Glutamatergic neuron (in vitro differentiated cells): ENCODE data around the gene TRAPPC6A. TPM values are rescaled to one million over a fixed set of nuclear protein-coding genes. Genes with fewer than 3 reads are reported as not detected.

Experiments used
- DNase-seq: peaks from one replicate; pipeline ENCODE4 v3.0.0; 2022
- H3K27ac Mint-ChIP-seq: one replicate; pipeline ENCODE4 v1.8.0; 2020; ENCODE audit warnings: mild to moderate bottlenecking, mixed read lengths, inconsistent platforms; ENCODE audit not compliant: unreplicated experiment
- H3K27me3 Mint-ChIP-seq: one replicate; pipeline ENCODE4 v1.8.0; 2020; ENCODE audit warnings: mild to moderate bottlenecking, moderate library complexity, mixed read lengths, inconsistent platforms; ENCODE audit not compliant: unreplicated experiment
- H3K36me3 Mint-ChIP-seq: one replicate; pipeline ENCODE4 v1.8.0; 2020; ENCODE audit warnings: mild to moderate bottlenecking, mixed read lengths, inconsistent platforms; ENCODE audit not compliant: unreplicated experiment
- H3K4me1 Mint-ChIP-seq: one replicate; pipeline ENCODE4 v1.8.0; 2020; ENCODE audit warnings: mild to moderate bottlenecking, low read depth, mixed read lengths, inconsistent platforms; ENCODE audit not compliant: unreplicated experiment
- H3K4me3 Mint-ChIP-seq: one replicate; pipeline ENCODE4 v1.8.0; 2020; ENCODE audit warnings: mild to moderate bottlenecking, mixed read lengths, inconsistent platforms; ENCODE audit not compliant: unreplicated experiment
- H3K9me3 Mint-ChIP-seq: one replicate; pipeline ENCODE4 v1.8.0; 2020; ENCODE audit warnings: mild to moderate bottlenecking, moderate library complexity, mixed read lengths, inconsistent platforms; ENCODE audit not compliant: unreplicated experiment
- total RNA-seq: library from RNA; stranded (reverse); fragmentation: NEBNext Ultra II Directional; extraction: Animal tissue kit (Norgen Biotek cat#: 25700); gene quantifications from one replicate; pipeline ENCODE4 v1.2.1, GENCODE V29; 2021; ENCODE audit not compliant: unreplicated experiment
- TF ChIP-seq, protein P1 (sequence below): fragments of 200-600 bp; sonication (generic); IDR thresholded peaks from one replicate; pipeline ENCODE4 v1.5.0; 2021; ENCODE audit not compliant: partially characterized antibody, unreplicated experiment

TRAPPC6A gene
- total RNA-seq, 1 donor from 2014 or later = 31.6 TPM

- peak overlapping the region; percentile 22 for H3K27ac Mint-ChIP-seq
- peaks cover 4% of the 10 kb centered on the region for H3K4me1 Mint-ChIP-seq
- no peaks in the 10 kb centered on the region for H3K36me3 Mint-ChIP-seq
- TF ChIP-seq, protein P1, sequence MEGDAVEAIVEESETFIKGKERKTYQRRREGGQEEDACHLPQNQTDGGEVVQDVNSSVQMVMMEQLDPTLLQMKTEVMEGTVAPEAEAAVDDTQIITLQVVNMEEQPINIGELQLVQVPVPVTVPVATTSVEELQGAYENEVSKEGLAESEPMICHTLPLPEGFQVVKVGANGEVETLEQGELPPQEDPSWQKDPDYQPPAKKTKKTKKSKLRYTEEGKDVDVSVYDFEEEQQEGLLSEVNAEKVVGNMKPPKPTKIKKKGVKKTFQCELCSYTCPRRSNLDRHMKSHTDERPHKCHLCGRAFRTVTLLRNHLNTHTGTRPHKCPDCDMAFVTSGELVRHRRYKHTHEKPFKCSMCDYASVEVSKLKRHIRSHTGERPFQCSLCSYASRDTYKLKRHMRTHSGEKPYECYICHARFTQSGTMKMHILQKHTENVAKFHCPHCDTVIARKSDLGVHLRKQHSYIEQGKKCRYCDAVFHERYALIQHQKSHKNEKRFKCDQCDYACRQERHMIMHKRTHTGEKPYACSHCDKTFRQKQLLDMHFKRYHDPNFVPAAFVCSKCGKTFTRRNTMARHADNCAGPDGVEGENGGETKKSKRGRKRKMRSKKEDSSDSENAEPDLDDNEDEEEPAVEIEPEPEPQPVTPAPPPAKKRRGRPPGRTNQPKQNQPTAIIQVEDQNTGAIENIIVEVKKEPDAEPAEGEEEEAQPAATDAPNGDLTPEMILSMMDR = no peak
- peaks cover 11% of the 10 kb centered on the region for H3K9me3 Mint-ChIP-seq
- H3K4me3 Mint-ChIP-seq = peak overlapping the region; percentile 99
- H3K27me3 Mint-ChIP-seq = peaks cover 7% of the 10 kb centered on the region
- DNase-seq = peak; percentile 56
These were observed 1.2 kb upstream of the TRAPPC6A start for GRCh38 chr19:45179072-45179891.

DNA sequence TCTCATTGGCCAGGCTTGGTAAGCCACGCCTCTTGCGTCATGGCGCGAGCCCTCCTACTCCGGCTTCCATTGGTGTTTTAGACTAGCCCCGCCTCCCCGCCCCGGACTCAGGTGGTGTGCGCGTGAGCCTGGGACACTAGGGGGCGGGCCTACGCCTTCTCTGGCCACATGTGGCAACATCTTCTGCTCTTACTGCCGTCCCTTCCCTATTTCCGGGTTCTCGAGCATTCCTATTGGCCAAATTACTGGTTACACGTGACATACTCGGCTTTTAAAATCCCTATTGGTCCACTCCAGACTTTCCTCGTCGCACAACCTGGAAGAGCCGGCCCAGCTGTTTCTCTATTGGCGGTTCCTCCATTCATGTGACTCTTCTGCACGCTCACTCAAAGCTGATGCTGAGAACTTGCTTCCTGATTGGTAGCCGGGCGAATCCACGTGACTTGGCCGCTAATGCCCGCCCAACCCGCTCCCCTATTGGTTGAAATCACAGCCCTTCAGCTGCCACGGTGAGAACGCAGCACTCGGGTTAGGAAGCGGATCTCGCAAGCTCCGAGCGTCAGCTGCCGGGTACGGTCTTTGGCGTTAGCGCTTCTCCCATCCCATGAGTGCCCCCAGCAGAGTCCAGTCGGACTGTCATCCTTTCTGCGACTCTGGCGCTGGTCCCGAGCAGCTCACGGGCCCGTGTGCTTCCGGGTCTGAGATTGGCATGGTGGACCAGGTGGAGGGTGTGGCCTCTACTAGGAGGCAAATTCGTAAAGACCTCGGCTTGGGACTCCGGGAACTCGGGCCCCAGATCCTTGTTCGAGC is 430 bp upstream of the TRAPPC6A start, which contains the start of gene BLOC1S3:
Gene BLOC1S3 (plus strand): TSS at position 523 of the 810 bp plus-strand sequence. CDS start 513 bp downstream, outside the sequence.
- peak; percentile 100 for DNase-seq
- Mint-ChIP-seq H3K36me3 (no peaks in the 10 kb centered on the region), H3K27me3 (peaks cover 7% of the 10 kb centered on the region), H3K4me3 (peak within 1 kb of the TSS; percentile 99), H3K27ac (peak within 1 kb of the TSS; percentile 95), H3K4me1 (peaks cover 4% of the 10 kb centered on the region), H3K9me3 (peaks cover 12% of the 10 kb centered on the region)
- TF ChIP-seq, protein P1 = peak; percentile 52

GRCh38 chr19:45175515-45176345 is 2.3 kb downstream of the TRAPPC6A start:
- no peak overlapping the region for H3K27ac Mint-ChIP-seq
- TF ChIP-seq, protein P1 = no peak
- no peak for DNase-seq
- H3K4me1 Mint-ChIP-seq = peaks cover 7% of the 10 kb centered on the region
- H3K9me3 Mint-ChIP-seq = peaks cover 13% of the 10 kb centered on the region
- peaks cover 8% of the 10 kb centered on the region for H3K27me3 Mint-ChIP-seq
- H3K4me3 Mint-ChIP-seq = no peak overlapping the region
- H3K36me3 Mint-ChIP-seq = no peaks in the 10 kb centered on the region

GRCh38 chr19:45173816-45174215 is 4.2 kb downstream of the TRAPPC6A start:
- no peak for DNase-seq
- TF ChIP-seq, protein P1 = no peak
- H3K27ac Mint-ChIP-seq = no peak overlapping the region
- no peak overlapping the region for H3K4me3 Mint-ChIP-seq
- peaks cover 13% of the 10 kb centered on the region for H3K9me3 Mint-ChIP-seq
- no peaks in the 10 kb centered on the region for H3K36me3 Mint-ChIP-seq
- H3K27me3 Mint-ChIP-seq = peaks cover 9% of the 10 kb centered on the region
- H3K4me1 Mint-ChIP-seq = peaks cover 3% of the 10 kb centered on the region
